Mononuclear cell (primary cell): ENCODE data around the gene MYO5B. TPM values are rescaled to one million over a fixed set of nuclear protein-coding genes. Genes with fewer than 3 reads are reported as not detected.
"Not testable (repeated sequence)": the region's sequence is repeated elsewhere in the genome, so short reads cannot be mapped to it uniquely, and the experiment has no call there.

Source experiments
- H3K27me3 ChIP-seq: 2 replicates; pipeline ENCODE4 v1.6.0; 2011; ENCODE audit warnings: low read length, control low read depth; ENCODE audit not compliant: insufficient read depth
- H3K4me1 ChIP-seq: 2 replicates; pipeline ENCODE4 v1.5.1; 2011; ENCODE audit warnings: mild to moderate bottlenecking, low read length, control low read depth; ENCODE audit not compliant: insufficient read depth
- H3K4me3 ChIP-seq: 2 replicates; pipeline ENCODE4 v1.5.1; 2011; ENCODE audit warnings: mild to moderate bottlenecking, low read length, moderate library complexity
- H3K9me3 ChIP-seq: 2 replicates; pipeline ENCODE4 v1.5.1; 2011; ENCODE audit warnings: low read depth, mild to moderate bottlenecking, control low read depth, low read length
- total RNA-seq: library from RNA; depleted of rRNA; stranded (reverse); fragments of >200 nt; gene quantifications from one replicate; pipeline ENCODE4 v1.2.3, GENCODE V29; 2012

The MYO5B gene
- total RNA-seq, 1 donor, result under 0.01 TPM

DNA sequence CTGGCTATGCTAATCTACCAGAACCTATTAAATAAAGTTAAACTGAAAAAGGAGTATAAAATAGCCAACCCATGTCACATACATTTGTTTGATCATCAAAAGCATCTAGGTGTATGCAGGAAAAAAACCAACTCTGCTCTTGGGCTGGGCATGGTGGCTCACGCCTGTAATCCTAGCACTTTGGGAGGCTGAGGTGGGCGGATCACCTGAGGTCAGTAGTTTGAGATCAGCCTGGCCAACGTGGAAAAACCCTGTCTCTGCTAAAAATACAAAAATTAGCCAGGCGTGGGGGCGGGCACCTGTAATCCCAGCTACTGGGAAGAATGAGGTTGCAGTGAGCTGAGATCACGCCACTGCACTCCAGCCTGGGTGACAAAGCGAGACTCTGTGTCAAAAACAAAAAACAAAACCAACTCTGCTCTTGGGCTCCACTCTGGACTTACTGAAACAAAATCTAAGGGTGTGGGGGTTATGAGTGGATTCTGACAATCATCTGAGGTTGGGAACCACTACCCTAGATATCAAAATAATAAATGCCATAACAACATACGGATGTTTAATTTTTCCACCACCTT lies 405.3 kb downstream of the MYO5B start:
- not testable (repeated sequence) for H3K4me1 ChIP-seq, H3K9me3 ChIP-seq, H3K4me3 ChIP-seq, H3K27me3 ChIP-seq

- Histone ChIP-seq H3K9me3 (no peaks in the 10 kb centered on the region), H3K27me3 (no peaks in the 10 kb centered on the region), H3K4me1 (peaks cover 5% of the 10 kb centered on the region), H3K4me3 (no peak overlapping the region)
Measured at GRCh38 chr18:49788327-49788898, 406.5 kb downstream of the MYO5B start.

DNA sequence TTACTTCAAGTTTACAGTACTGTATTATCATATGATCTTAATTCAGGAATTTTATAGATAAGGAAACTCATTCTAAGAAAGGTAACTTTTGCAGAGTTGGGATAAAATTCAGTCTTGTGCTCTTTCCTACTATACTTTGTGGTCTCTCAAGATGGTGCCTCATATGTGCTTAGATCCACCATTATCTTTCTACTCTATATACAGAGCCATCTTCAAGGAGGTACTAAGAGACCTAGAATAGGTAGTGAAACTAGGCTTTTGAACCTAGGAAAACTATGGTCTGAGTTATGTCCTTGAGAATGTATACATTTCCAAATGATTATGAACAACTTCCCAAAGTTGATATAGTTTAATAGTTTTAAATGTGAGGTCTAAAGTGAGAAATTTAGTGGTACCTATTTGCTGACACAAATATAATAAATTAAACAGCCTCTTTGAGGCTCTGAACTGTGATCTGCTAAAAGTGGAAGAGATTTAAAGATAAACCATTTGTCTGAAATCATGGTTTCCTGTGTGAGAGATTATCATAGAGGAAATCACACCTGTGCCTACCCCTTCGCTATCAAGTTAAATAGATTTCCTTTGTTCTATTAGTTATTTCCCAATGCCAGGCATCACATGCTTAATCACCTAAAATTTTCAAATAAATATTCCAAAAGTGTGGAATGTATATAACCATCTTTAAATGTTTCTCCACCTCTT lies 408.8 kb downstream of the MYO5B start:
- Histone ChIP-seq H3K4me1 (peaks cover 5% of the 10 kb centered on the region), H3K4me3 (no peak overlapping the region), H3K9me3 (no peaks in the 10 kb centered on the region), H3K27me3 (no peaks in the 10 kb centered on the region)

GRCh38 chr18:49784427-49785185 lies 410.3 kb downstream of the MYO5B start:
- Histone ChIP-seq H3K4me1 (peaks cover 5% of the 10 kb centered on the region), H3K9me3 (no peaks in the 10 kb centered on the region), H3K27me3 (no peaks in the 10 kb centered on the region), H3K4me3 (no peak overlapping the region)

DNA sequence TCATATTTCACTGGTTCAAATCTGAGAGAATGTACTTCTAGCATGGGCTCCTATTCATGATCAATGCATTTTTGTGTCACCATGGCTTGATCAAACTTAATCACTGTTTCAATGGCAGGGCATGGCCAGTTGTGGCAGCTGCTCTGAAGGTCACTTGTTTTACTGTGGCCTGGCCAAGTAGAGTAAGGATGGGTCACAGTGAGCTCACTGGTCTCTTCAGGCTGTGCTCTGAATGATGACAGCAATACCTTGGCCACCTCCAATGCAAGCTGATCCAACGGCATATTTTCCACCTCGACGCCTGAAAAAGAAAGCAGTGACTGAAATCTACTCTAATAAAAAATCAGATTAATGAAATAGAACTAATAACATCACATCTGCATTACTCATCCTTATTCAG lies 411.3 kb downstream of the MYO5B start:
- H3K9me3 ChIP-seq, H3K4me3 ChIP-seq, H3K27me3 ChIP-seq, H3K4me1 ChIP-seq: not testable (repeated sequence)

GRCh38 chr18:49778826-49779465 lies 416.0 kb downstream of the MYO5B start:
- Histone ChIP-seq H3K4me1 (no peaks in the 10 kb centered on the region), H3K9me3 (no peaks in the 10 kb centered on the region), H3K4me3 (no peak overlapping the region), H3K27me3 (no peaks in the 10 kb centered on the region)

Other genes starting within 250 kb of the MYO5B start
- gene CFAP53, start 71.3 kb upstream of the MYO5B start, total RNA-seq, result not detected
- gene MBD1, start 86.4 kb upstream of the MYO5B start, total RNA-seq, result 41.6 TPM
- 46.9 TPM for gene CXXC1, start 92.5 kb upstream of the MYO5B start, total RNA-seq
- 0.73 TPM for gene SKA1, start 179.9 kb upstream of the MYO5B start, total RNA-seq